AG09319 (cell line): Measurements from ENCODE around the gene CLDN19.
A peak's percentile ranks its signal among the peaks of the same experiment; 100 is the strongest.

Experiments
- DNase-seq: peaks from one replicate; pipeline ENCODE4 v3.0.0-alpha.2; 2010; ENCODE audit warnings: low read depth; ENCODE audit errors: extremely low read depth
- CTCF ChIP-seq: IDR thresholded peaks from 2 replicates; pipeline ENCODE4 v1.5.1; 2011; ENCODE audit warnings: low read depth, mild to moderate bottlenecking, inconsistent platforms, low read length, moderate library complexity

Gene CLDN19

DNA sequence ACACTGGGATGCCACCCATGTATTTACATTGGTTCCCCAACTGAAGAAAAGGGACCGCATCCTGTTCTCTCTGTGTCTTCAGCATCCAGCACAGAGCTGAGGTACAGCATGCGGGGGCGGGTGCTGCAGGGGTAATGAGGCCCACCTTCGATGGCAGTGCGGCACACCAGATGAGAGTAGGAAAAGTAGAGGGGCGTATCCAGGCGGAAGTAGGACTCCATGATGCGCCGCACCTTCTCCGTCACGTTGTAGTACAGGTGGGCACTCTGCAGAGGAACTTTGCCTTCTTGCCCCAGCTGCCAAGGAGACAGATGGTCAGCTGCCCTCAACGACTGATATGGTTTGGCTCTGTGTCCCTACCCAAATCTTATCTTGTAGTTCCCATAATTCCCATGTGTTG is 10.0 kb upstream of the CLDN19 start:
- DNase-seq, result no peak
- no peak for TF ChIP-seq CTCF

DNA sequence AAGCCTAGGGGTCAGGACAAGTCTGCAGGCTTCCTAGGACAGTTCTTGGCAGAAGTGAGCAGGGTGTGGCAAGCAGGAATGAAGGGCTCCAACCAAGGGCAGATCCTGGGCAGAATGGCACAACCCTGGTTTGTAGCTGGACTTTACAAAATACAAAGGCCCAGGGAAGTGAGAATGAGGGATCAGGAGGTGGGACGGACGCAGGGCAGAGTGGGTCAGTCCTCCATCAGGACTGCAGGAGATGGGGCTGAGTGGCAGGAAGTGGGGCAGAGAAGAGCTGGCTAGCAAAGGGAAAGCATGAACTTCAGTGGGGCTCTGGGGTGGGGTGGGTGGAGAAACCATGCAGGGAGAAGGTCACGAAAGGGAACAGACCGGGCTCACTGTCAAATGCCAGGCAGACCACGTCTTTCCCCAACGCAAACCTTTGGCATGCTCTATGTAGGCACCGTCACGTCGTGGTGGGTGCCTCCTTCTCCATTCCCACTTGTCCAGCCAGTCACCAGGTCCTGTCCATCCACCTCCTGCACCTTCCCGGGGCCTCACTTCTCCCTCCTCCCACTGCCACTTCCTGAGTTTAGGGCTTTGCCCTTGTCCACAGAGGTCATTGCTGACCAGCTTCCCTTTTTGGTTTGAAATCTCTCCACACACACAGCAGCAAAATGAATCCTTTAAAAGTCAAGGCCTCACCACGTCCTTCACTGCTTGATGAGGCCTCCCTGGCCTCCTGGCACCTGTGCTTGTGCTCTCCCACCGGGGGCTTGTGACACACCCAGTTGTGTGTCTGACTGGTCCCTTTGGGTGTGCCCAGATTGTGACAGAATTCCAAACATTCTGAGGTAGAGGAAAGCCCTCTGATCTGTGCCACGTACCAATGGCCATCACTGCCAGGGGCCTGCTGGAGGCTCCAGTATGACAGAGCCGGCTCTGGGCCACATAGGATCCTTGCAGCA is 8.7 kb upstream of the CLDN19 start:
- no peak for TF ChIP-seq CTCF
- no peak for DNase-seq

DNA sequence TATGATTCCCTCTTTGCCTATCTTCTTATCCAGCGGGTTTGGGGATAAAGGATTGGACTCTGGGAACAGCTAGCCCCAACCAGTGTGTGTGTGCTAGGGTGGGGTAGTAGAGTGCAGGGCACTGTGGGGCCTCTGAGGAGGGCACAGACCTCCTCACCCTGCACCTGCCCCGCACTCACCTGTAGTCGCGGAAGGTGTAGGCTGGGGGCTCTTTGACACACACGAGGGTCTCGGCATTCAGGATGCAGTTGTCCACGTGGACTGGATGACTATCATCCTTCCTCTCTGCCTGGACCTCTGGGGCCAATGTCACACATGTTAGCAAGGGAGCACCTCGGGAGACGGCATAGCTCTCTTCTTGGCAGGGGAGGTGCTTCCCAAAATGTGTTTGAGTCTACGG is 8.0 kb upstream of the CLDN19 start:
- no peak for DNase-seq
- TF ChIP-seq CTCF, result no peak

DNA sequence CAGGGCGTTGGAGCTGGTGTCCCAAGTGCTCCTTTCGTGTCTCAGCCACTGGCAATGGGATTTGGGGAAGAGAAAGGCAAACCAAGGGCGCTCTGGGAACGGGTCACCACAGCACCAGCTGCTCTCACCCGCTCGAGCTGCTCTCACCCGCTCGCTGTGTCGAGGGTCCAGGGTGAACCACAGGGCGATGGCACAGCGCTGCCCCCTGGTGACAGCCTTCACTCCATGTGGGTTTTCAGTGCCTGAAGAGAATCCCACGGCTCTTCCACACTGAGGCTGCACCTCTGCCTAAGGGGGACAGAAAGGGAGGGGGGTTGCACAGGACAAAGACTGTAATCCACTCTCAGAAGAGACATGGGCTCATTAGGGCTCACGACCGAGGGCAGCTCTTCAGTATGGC is 7.1 kb upstream of the CLDN19 start:
- DNase-seq, result no peak

DNA sequence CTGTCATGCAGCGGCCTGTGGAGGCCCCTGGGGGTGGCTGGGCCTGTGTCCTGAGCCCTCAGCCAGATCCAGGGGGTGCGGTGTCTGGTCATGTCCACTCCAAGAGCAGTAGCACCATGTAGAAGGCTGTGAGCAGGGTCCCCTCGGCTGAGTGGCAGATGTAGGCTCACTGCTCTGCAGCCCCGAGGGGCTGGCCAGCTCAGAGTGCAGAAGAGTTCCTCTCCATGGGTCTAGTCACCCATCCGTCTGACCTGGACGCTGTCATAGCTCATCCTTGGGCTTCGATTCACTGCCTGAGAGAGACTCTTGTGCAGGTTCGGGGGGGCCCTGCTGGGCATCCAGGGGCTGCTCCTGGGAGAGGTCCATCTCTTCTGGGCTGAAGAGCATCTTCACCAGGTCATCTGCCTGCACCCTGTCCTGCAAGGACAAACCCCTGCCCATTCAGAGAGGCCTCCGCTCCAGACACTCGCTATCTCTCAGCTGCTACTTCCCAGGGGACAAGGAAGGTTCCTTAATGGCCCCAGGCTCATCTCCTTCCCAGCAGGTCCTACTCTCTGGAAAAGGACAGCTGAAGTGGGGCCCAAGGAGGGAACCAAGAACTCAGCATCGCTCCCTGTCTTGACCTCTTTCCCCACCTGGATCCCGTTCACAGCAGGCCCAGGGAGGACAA is 6.5 kb upstream of the CLDN19 start:
- TF ChIP-seq CTCF, result no peak
- no peak for DNase-seq

More for the DNA sequence above, 7.1 kb upstream of the CLDN19 start:
- peak; percentile 53 for TF ChIP-seq CTCF

DNA sequence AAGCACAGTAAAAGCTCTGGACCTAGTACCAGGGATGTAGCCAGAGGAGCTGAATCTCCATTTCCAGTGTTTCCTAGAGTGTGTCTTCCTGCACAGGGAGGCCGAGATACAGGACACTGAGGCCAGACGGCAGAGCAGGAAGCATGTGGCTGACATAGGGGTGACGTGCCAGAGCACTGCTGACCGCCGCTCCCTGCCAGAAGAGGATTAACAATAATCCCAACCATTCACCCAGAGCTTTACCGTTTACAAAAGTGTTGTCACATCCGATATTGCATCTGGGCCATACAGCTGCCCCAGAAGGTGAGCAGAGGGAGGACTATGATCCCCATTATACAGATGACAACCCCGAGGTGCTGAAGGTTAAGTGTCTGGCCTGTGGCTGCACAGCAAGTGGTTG is 5.8 kb upstream of the CLDN19 start:
- no peak for TF ChIP-seq CTCF

DNA sequence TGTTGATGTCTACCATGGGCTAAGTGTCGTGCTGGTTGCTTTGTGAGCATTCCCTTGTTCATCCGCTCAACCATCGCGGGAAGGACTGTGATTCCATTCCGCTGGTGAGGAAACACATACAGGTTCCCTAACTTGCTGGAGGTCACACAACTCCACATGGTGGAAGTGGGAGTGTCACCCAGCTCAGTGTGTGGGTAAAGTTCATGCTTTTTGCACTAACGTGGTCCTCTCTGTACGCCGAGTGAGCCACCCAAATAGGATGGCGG is 4.0 kb upstream of the CLDN19 start:
- no peak for TF ChIP-seq CTCF
- DNase-seq, result no peak

More for the DNA sequence above, 5.8 kb upstream of the CLDN19 start:
- no peak for DNase-seq
